ENCODE measurements around the gene POLR2L. TPM values are rescaled to one million over a fixed set of nuclear protein-coding genes. Genes with fewer than 3 reads are reported as not detected.

The POLR2L gene
- total RNA-seq, result 77.9 and 79.4 TPM in 2 replicates

DNA sequence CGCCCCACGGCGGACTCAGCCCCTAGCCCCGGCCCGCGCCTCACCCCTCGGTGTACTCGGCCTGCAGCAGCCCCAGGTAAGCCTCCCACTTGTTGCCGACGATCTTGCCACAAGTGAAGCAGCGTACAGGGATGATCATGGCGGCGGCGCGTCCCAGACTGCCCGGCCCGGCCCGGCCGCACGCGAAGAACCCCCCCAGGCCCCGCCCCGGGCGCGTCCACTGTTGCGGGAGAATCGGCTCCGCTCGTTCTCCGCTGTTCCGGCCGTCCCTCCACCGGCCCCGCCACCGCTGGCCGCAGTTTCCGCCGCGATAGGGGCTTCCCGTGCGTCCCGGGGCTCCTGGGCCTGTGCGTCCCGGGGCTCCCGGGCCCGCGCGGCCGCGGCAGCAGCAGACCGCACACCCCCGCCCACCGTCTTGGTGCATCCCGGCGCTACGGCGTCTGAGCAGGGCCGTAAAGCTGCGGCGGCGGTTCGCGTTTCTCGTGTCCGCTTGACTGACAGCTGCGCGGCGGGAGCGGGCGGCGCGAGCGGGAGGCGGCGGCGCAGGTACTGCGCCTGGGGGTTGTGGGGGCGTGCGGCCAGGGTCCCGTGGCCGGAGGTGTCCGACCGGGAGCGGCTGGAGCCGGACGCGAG is at the start of gene POLR2L, which contains the start of gene TSPAN4:
Gene POLR2L, minus strand, starts transcription at position 160 of the 633 bp plus-strand sequence. Its CDS starts 21 bp downstream, at position 139.
Gene TSPAN4, plus strand, starts transcription at position 483 of the 633 bp plus-strand sequence. CDS start 7,453 bp downstream, outside the sequence.

DNA sequence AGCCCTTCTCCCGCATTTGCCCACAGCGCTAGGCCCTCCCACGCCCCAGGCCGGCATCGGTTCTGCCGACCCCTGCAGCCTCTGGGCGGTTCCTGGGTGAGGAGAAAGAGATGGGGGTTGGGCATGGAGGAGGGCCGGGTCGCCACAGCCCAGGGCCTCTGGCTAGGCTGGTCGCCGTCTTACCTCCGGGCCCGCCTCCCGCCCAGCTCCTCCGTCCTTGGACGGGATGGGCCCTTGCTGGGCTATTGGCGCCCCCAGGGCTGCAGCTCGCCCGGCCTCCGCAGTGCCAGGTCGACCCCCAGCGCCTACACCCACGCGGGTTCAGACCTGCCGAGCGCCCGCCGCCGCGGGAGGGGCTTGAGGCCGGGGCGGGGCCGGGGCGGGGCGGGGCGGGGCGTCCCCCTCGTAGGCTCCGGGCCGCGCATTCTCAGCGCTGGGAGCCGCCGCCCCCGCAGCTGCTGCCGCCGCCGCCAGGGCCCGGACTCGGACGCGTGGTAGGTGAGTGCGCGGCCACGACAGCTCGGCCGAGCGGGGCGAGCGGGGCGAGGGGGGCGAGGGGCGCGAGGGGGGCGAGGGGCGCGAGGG is 9.7 kb downstream of the POLR2L start, which contains the start of gene CD151:
Gene CD151, plus strand, starts transcription at position 424 of the 585 bp plus-strand sequence. CDS start 3,118 bp downstream, outside the sequence.

DNA sequence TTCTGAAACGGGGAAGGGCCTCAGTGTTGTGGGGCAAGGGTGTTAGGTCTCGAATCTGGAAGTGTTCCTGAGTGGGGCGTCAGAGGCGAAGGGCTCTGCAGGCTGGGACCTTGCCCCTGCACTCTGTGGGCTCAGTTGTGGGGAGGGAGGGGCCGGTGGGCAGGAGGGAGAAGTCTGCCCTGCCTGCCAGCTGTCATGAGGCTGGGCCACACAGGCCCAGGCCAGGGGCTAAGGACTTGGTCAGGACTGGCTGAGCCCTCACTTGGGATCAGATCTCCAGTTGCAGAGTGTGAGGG is 14.5 kb downstream of the POLR2L start, which contains the start of gene CRACR2B:
Gene CRACR2B, plus strand, starts transcription at position 23 of the 296 bp plus-strand sequence. CDS start 689 bp downstream, outside the sequence.

DNA sequence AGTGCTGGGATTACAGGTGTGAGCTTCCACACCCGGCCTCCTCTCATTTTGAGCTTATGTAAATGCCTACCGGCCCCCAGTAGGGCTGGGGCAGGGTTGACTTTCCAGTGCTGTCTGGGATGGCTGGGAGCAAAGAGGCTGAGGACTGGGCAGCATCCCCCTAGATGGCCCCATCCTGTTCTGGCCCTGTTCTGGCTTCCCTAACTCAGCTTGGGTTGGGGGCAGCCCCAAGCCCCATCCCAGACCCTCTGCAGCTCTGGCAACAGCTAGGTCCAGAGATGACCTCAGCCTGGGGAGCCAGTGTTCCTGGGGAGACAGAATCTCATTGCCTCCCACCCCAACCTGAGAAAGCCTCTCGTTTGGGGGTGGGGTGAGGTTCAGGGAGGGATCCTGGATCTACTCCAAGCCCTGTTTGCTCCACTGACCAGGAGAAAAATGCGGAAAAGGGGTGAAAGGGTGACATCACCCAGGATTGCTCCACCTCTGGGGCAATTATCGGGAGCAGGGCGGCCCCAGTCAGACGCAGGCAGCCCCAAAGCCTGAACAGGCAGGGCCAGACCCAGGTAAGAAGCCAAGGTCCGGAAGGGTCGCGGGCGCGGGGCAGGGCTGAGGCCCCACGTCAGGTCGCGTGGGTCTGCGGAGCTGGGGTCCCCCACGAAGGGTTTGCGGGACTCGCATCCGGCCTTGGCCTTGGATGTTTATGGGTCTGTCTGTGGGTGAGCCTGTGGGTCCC is 23.8 kb downstream of the POLR2L start, which contains the start of gene PNPLA2:
Gene PNPLA2, plus strand, starts transcription at position 519 of the 733 bp plus-strand sequence. CDS start 805 bp downstream, outside the sequence.

DNA sequence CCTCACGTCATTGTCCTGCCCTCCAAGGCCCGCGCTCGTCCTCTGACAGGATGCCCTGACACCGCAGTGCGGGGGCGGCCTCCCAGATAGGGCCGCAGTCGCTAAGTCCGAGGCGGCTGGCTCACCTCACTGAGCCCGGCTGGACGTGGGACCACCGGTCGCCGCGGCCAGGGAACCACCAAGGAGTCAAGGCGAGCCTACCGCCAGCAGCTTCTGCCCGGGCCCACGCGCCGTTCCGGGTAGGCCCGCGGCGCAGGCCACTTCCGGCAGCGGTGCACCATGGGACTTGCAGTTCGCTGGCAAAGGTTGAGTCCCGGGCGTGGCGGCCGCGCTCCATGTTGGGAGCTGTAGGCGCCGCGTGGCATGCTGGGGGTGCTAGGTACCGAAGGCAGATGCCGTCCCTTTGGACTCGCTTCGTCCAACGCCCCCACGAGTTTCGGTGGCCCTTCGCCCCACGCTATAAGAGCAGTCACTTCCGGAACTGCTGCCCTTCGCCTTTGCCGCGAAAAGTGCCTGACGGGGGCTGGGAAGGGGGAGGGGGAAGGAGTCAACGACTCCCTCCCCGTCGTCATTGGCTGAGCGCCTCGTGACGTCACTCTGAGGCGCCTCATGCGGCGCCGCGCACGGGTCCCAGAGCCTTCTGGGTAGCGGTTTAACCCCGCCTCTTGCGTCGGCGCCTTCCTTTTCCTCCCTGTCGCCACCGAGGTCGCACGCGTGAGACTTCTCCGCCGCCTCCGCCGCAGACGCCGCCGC is 32.9 kb downstream of the POLR2L start, which contains the start of gene RPLP2:
Gene RPLP2, plus strand, starts transcription at position 681 of the 753 bp plus-strand sequence. CDS start 268 bp downstream, outside the sequence.

DNA sequence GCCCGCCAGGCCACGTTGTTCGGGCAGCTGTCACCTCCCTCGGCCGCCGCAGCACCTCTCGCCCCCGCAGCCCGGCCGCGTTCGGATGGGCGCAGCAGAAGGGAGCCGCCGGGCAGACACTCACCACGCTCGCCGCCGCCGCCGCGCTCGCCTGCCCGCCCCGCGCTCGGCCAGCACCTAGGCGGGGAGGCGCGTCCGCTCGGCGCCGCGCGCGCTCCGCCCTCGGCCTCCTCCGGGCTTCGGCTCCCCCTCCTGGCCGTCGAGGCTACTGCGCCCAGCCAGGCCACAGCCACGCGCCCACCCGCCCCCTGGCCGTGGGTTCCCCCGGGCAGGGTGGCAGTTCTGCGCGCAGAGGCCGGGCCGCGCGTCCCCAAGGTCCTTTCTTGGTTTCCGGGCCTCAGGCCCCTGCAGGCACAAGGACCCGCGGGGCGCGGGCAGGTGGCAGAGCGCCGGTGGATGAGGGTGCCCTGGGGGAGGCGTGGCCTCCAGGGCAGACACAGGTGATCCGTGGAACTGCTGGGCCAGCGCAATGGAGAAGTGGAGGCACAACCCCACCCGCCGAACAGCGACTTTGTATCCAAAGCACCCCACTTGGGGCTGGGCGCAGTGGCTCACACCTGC is 44.1 kb downstream of the POLR2L start, which contains the start of gene SLC25A22:
Gene SLC25A22, minus strand, starts transcription at position 189 of the 621 bp plus-strand sequence. CDS start 3,275 bp downstream, outside the sequence.

DNA sequence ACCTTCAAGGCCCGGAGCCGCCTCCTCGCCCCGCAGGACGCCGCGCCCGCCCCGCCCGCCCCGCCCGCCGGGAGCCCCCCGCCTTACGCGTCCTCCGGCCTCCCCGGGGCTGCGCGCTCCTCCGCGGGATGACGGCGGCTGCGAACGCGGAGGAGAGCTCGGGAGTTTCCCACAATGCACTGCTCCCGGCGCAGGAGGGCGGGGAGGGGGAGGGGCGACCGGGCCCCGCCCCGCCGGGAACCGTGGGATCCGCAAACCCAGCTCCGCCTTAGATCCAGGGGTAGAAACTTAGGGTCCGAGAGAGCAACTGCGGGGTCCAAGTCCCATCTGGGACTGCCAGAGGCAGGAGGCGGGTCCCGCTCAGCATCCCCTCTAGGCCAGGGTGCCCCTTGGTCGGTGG is 52.4 kb downstream of the POLR2L start, which contains the start of gene CEND1:
Gene CEND1, minus strand, starts transcription at position 148 of the 400 bp plus-strand sequence. CDS start 1,514 bp downstream, outside the sequence.

Small RNAs within 50 kb of the gene (small RNA-seq; reads per million reads assigned to genes)
- gene SNORA52, result not detected

Other genes starting within 250 kb of the POLR2L start
- gene IRF7, start 226.6 kb downstream of the POLR2L start, total RNA-seq, result 11.2 and 14.0 TPM in 2 replicates
- gene CDHR5, start 217.6 kb downstream of the POLR2L start, total RNA-seq, result not detected in 2 replicates
- gene SCT, start 215.3 kb downstream of the POLR2L start, total RNA-seq, result not detected in 2 replicates
- not detected in 2 replicates for gene DRD4, start 205.3 kb downstream of the POLR2L start, total RNA-seq
- 59.0 and 85.3 TPM in 2 replicates for gene DEAF1, start 147.3 kb downstream of the POLR2L start, total RNA-seq
- gene TMEM80, start 146.7 kb downstream of the POLR2L start, total RNA-seq, result 8.9 and 11.8 TPM in 2 replicates
- 2.5 and 3.9 TPM in 2 replicates for gene EPS8L2, start 136.3 kb downstream of the POLR2L start, total RNA-seq
- gene TALDO1, start 95.1 kb downstream of the POLR2L start, total RNA-seq, result 155 and 170 TPM in 2 replicates
- 61.2 and 65.3 TPM in 2 replicates for gene GATD1, start 65.0 kb downstream of the POLR2L start, total RNA-seq
- gene CEND1, start 52.4 kb downstream of the POLR2L start, total RNA-seq, result under 0.01 and 0.10 TPM in 2 replicates
- 13.7 and 15.6 TPM in 2 replicates for gene SLC25A22, start 44.2 kb downstream of the POLR2L start, total RNA-seq
- gene PIDD1, start 37.3 kb downstream of the POLR2L start, total RNA-seq, result 12.8 and 14.0 TPM in 2 replicates
- 227 and 292 TPM in 2 replicates for gene RPLP2, start 32.6 kb downstream of the POLR2L start, total RNA-seq
- 43.3 and 59.4 TPM in 2 replicates for gene PNPLA2, start 23.6 kb downstream of the POLR2L start, total RNA-seq
- gene CRACR2B, start 14.6 kb downstream of the POLR2L start, total RNA-seq, result 9.2 and 12.7 TPM in 2 replicates
- 453 and 470 TPM in 2 replicates for gene CD151, start 9.6 kb downstream of the POLR2L start, total RNA-seq
- gene TSPAN4, start 323 bp upstream of the POLR2L start, total RNA-seq, result 108 and 137 TPM in 2 replicates
- gene CHID1, start 68.3 kb upstream of the POLR2L start, total RNA-seq, result 34.8 and 45.4 TPM in 2 replicates
- gene AP2A2, start 83.3 kb upstream of the POLR2L start, total RNA-seq, result 94.0 and 104 TPM in 2 replicates
- gene MUC6, start 194.2 kb upstream of the POLR2L start, total RNA-seq, result not detected in 2 replicates
- gene MUC2, start 232.3 kb upstream of the POLR2L start, total RNA-seq, result not detected in 2 replicates

All from vein endothelial cell (primary cell).